ENCODE results near the gene ADGRE2.
"Not testable (repeated sequence)": the region's sequence is repeated elsewhere in the genome, so short reads cannot be mapped to it uniquely, and the experiment has no call there.

The ADGRE2 gene

GRCh38 chr19:14778110-14778845, at the start of gene ADGRE2:
ADGRE2 (minus strand) TSS chr19:14778560; CDS start chr19:14776756, 1,804 bp downstream.
- not testable (repeated sequence) for DNase-seq (ENCODE audit: low read depth)

- DNase-seq (ENCODE audit: low read depth) = no peak
These were observed 47.6 kb upstream of the ADGRE2 start for GRCh38 chr19:14826006-14826405.

- no peak for DNase-seq (ENCODE audit: low read depth)
These were observed 43.6 kb upstream of the ADGRE2 start for GRCh38 chr19:14821937-14822336.

- DNase-seq (ENCODE audit: low read depth) = no peak
These were observed 40.2 kb upstream of the ADGRE2 start for GRCh38 chr19:14818588-14818987.

GRCh38 chr19:14817052-14817451, 38.7 kb upstream of the ADGRE2 start:
- DNase-seq (ENCODE audit: low read depth) = no peak

- no peak for DNase-seq (ENCODE audit: low read depth)
These were observed 36.8 kb upstream of the ADGRE2 start for GRCh38 chr19:14814982-14815652.

- DNase-seq (ENCODE audit: low read depth) = no peak
These were observed 31.1 kb upstream of the ADGRE2 start for GRCh38 chr19:14809272-14810057.

- DNase-seq (ENCODE audit: low read depth) = no peak
These were observed 26.4 kb upstream of the ADGRE2 start for GRCh38 chr19:14804765-14805164.

GRCh38 chr19:14798760-14799159, 20.4 kb upstream of the ADGRE2 start:
- no peak for DNase-seq (ENCODE audit: low read depth)

- DNase-seq (ENCODE audit: low read depth) = no peak
These were observed 17.7 kb upstream of the ADGRE2 start for GRCh38 chr19:14796021-14796420.

GRCh38 chr19:14795078-14795721, 16.8 kb upstream of the ADGRE2 start:
- no peak for DNase-seq (ENCODE audit: low read depth)

GRCh38 chr19:14792250-14792649, 13.9 kb upstream of the ADGRE2 start:
- DNase-seq (ENCODE audit: low read depth) = not testable (repeated sequence)

- DNase-seq (ENCODE audit: low read depth) = no peak
These were observed 8.1 kb upstream of the ADGRE2 start for GRCh38 chr19:14786421-14786851.

- DNase-seq (ENCODE audit: low read depth) = not testable (repeated sequence)
These were observed 6.9 kb upstream of the ADGRE2 start for GRCh38 chr19:14785102-14785793.

GRCh38 chr19:14784730-14785101, 6.4 kb upstream of the ADGRE2 start:
- not testable (repeated sequence) for DNase-seq (ENCODE audit: low read depth)

- DNase-seq (ENCODE audit: low read depth) = not testable (repeated sequence)
These were observed 5.1 kb upstream of the ADGRE2 start for GRCh38 chr19:14783410-14783998.

- no peak for DNase-seq (ENCODE audit: low read depth)
These were observed 4.5 kb upstream of the ADGRE2 start for GRCh38 chr19:14782626-14783409.

- not testable (repeated sequence) for DNase-seq (ENCODE audit: low read depth)
These were observed 3.6 kb upstream of the ADGRE2 start for GRCh38 chr19:14781713-14782536.

GRCh38 chr19:14780622-14781225, 2.4 kb upstream of the ADGRE2 start:
- not testable (repeated sequence) for DNase-seq (ENCODE audit: low read depth)
